ENCODE data around the gene EIF5A2.
A peak's percentile ranks its signal among the peaks of the same experiment; 100 is the strongest.
"Not testable (repeated sequence)": the region's sequence is repeated elsewhere in the genome, so short reads cannot be mapped to it uniquely, and the experiment has no call there.

Gene EIF5A2
- total RNA-seq, result 9.9 reads per million, percentile 31 among the genes with 10 or more reads in this experiment

GRCh38 chr3:170908235-170909116 lies at the start of gene EIF5A2:
Gene EIF5A2 (minus strand): TSS chr3:170908637. CDS start chr3:170907806, 831 bp downstream.
- DNase-seq, result peak; percentile 89

DNA sequence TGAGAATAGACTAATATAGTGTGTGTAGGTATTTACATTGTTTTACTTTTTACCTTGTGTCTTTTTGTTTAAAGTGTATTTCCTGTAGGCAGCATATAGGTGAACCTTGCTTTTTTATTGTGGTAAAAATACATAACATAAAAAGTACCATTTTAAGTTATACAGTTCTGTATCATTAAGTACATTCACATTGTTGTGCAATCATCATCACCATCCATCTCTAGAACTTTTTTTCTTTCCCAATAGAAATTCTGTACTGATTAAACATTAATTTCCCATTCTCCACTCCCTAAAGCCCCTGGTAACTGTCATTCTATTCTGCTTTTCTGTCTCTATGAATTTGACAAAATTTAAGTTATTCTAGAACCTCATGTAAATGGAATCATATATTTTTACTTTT lies 48.2 kb upstream of the EIF5A2 start:
- DNase-seq, result no peak

DNA sequence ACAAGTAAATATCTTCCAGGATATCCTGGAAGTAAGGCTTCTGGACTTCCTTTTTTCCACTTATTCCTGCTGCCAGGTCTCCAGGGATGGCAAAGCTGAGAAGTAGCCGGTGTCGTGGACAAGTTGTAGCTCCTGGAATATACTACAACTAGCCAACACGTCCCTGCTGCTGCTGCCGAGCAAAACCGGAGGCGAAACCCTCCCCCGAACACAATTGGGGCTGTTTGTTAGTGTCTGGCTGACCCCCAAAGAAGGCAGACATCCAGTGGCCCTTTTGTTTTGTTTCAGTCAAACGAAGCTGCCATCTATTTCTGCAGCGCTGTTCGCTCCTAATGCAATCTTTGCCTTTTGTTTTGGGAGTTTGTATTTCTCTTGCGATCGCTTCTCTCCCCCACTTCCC lies 45.3 kb upstream of the EIF5A2 start:
- no peak for DNase-seq

- no peak for DNase-seq
Observed at GRCh38 chr3:170953229-170953628, 44.8 kb upstream of the EIF5A2 start.

DNA sequence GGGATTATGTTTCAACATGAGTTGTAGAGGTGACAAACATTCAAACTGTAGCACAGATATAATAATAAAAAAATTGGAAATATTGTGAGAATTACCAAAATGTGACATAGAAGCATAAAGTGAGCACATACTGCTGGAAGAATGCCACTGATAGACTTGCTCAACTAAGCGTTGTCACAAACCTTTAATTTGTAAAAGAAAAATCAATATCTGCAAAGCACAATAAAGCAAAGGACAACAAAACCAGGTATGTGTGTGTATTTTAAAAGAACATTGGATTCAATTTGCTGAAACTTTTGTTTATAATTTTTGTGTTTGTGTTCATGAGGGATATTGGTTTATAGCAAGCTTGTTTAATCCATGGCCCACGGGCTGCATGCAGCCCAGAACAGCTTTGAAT lies 40.8 kb upstream of the EIF5A2 start:
- no peak for DNase-seq

DNA sequence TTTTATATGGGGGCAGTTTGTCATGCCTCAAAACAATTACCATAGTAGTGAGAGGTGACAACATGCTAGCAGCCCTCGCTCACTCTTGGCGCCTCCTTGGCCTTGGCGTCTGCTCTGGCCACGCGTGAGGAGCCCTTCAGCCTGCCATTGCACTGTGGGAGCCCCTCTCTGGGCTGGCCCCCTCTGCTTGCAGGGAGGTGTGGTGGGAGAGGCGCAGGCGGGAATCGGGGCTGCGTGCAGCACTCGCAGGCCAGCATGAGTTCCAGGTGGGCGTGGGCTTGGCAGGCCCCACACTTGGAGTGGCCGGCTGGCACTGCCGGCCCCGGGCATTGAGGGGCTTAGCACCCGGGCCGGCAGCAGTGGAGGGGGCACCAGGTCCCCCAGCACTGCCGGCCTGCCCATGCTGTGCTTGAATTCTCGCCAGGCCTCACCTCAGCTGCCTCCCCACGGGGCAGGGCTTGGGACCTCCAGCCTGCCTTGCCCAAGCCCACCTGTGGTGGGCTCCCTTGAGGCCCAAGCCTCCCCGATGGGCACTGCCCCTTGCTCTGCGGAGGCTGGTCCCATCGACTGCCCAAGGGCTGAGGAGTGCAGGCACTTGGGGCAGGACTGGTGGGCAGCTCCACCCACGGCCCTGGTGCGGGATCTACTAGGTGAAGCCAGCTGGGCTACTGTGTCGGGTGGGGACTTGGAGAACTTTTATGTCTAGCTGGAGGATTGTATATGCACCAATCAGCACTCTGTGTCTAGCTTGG lies 38.8 kb upstream of the EIF5A2 start:
- no peak for DNase-seq

- DNase-seq, result no peak
Observed at GRCh38 chr3:170942011-170942410, 33.6 kb upstream of the EIF5A2 start.

- no peak for DNase-seq
Observed at GRCh38 chr3:170941551-170941950, 33.1 kb upstream of the EIF5A2 start.

GRCh38 chr3:170933039-170933438 lies 24.6 kb upstream of the EIF5A2 start:
- not testable (repeated sequence) for DNase-seq

DNA sequence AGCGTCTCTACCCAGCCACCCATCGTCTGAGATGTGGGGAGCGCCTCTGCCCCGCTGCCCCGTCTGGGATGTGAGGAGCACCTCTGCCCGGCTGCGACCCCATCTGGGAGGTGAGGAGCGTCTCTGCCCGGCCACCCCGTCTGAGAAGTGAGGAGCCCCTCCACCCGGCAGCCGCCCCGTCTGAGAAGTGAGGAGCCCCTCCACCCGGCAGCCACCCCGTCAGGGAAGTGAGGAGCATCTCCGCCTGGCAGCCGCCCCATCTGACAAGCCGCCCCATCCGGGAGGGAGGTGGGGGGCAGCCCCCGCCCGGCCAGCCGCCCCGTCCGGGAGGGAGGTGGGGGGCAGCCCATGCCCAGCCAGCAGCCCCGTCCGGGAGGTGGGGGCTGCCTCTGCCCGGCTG lies 15.1 kb upstream of the EIF5A2 start:
- DNase-seq, result not testable (repeated sequence)

DNA sequence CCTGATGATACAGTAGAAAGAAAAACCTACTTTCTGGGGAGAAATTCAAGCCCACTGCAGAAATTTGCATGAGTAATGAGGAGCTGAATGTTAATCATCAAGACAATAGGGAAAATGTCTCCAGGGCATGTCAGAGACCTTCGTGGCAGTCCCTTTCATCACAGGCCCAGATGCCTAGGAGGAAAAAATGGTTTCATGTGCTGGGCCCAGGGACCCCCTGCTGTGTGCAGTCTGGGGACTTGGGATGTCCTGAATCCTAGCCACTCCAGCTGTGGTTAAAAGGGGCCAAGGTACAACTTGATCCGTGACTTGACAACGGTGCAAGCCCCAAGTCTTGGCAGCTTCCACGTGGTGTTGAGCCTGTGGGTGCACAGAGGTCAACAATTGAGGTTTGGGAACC lies 10.3 kb upstream of the EIF5A2 start:
- no peak for DNase-seq

- no peak for DNase-seq
Observed at GRCh38 chr3:170914690-170915089, 6.3 kb upstream of the EIF5A2 start.

GRCh38 chr3:170914212-170914611 lies 5.8 kb upstream of the EIF5A2 start:
- no peak for DNase-seq

GRCh38 chr3:170911051-170911450 lies 2.6 kb upstream of the EIF5A2 start:
- no peak for DNase-seq

GRCh38 chr3:170910542-170910941 lies 2.1 kb upstream of the EIF5A2 start:
- DNase-seq, result no peak

DNA sequence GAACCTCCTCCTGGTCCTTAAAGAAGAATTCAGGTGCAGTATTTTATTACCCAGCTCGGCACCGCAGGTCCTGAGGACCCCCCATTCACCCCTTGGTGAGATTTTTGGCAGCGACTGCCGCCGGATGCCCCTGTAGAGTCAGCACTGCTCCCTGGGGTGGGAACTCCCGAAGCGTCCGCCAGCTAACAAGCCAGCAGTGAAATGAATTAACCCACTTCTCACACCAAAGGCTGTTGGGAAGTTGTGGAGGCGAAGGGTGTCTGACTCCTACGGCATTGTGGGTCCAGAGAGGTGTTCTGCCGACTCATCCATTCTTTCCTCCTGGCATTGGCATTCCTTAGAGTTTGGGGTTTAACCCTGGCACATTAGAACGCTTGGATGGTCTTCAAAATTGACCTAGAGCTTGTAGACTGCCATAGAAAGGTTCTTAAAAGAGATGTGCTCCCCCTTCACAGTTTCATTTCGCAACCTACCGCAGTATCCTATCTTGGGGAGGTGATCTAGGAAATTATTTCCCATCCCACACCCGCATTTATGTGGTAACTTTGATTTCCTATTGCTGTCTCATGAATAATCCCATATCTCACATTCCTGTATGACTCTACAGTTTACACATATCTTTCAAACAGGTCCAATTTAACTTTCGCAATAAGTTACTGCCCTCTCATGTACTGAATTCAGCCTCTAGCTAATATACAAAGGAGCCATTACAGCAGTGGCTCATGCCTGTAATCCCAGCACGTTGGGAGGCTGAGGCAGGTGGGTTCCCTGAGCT lies 879 bp upstream of the EIF5A2 start:
- DNase-seq, result no peak

DNA sequence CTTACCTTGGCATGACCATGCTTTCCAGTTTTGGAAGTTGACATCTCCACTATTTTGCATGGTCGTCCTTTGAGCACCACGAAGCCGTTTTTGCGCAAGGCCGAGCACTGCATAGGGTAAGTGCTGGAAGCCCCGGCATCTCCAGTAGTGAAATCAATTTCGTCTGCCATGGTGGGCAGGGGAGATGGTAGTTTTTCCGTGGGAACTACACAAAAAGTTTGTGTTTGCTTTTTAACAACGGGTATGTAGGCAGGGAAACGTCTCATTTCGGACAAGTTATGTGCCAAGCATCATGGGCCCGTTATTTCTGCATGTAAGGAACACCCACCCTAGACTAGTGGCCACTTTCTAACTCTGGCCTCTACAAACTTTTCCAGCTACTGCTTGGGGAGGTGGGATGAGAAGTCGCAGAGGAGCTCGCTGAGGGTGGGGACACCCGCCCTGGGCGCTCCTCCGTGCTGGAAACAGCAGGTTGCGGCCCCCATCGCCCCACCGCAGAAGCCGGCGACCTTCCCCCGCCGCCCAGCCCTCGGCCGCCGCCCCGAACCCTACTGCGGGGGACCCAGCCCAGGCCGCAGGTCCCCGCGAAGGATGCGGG lies 701 bp downstream of the EIF5A2 start:
- no peak for DNase-seq

DNA sequence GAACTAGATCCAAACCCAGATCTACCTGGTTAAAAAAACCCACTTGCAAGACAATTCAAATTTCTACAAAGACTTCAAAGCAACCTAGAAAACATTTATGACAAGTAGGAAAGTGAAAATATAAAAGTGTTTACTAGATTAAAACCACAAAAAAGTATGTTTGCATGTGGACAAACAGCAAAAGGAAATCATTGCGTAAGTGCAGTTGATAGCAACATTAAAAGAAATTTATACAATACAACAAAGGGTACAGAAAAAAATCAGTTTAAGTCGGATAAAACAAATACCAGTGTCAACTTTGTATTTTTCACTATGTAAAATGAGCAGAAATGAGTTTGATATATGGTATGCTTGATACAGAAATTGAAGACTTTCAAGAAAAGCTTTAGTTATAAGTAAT lies 2.6 kb downstream of the EIF5A2 start:
- no peak for DNase-seq

GRCh38 chr3:170903123-170903522 lies 5.3 kb downstream of the EIF5A2 start:
- no peak for DNase-seq

DNA sequence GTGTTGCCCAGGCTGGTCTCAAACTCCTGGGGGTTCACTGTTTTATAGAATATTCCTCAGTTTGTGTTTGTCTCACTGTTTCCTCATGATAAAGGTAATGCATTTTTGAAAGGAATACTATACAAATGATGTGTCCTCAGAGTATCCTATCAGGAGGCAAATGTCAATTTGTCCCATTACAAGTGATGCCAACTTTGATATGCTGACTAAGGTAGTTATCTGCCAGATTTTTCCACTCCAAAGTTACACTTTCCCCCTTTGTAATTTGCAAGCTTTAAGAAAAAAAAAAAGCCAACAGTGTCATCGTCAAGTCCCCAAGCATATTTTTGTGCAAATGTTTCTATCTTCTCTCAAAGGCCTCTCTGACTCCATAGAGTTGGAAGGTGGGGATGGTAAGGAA lies 9.0 kb downstream of the EIF5A2 start:
- no peak for DNase-seq

DNA sequence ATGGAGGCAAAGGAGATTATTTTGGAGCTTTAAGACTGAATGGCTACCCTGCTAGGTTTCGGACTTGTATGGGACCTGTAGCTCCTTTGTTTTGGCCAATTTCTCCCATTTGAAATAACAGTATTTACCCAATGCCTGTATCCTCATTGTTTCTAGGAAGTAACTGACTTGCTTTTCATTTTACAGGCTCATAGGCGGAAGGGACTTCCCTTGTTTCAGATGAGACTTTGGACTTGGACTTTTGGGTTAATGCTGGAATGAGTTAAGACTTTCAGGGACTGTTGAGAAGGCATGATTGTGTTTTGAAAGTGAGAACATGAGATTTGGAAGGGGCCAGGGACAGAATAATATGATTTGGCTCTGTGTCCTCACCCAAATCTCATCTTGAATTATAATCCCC lies 10.5 kb downstream of the EIF5A2 start:
- DNase-seq, result no peak

DNA sequence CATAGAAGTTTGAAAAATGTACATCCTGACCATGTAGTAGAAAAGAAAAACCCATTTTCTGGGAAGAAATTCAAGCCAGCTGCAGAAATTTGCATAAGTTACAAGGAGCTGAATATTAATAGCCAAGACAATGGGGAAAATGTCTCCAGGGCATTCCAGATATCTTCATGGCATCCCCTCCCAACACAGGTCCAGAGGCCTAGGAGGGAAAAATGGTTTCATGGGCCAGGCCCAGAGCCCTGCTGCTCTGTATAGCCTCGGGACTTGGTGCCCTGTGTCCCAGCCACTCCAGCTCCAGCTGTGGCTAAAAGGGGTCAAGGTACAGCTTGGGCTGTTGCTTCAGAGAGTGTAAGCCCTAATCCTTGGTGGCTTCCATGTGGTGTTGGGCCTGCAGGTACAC lies 11.2 kb downstream of the EIF5A2 start:
- not testable (repeated sequence) for DNase-seq

GRCh38 chr3:170896781-170897180 lies 11.7 kb downstream of the EIF5A2 start:
- no peak for DNase-seq

Measured in effector CD4-positive, alpha-beta T cell (primary cell).